Hematopoietic multipotent progenitor cell treated with erythropoietin and hydrocortisone succinate and interleukin-3 and kit ligand, for 8 days (in vitro differentiated cells): ENCODE data around the gene PCAT6.
"Not testable (repeated sequence)": the region's sequence is repeated elsewhere in the genome, so short reads cannot be mapped to it uniquely, and the experiment has no call there.

Source experiments
- DNase-seq: peaks from one replicate; pipeline ENCODE4 v3.0.0-alpha.2; 2015

PCAT6 gene

DNA sequence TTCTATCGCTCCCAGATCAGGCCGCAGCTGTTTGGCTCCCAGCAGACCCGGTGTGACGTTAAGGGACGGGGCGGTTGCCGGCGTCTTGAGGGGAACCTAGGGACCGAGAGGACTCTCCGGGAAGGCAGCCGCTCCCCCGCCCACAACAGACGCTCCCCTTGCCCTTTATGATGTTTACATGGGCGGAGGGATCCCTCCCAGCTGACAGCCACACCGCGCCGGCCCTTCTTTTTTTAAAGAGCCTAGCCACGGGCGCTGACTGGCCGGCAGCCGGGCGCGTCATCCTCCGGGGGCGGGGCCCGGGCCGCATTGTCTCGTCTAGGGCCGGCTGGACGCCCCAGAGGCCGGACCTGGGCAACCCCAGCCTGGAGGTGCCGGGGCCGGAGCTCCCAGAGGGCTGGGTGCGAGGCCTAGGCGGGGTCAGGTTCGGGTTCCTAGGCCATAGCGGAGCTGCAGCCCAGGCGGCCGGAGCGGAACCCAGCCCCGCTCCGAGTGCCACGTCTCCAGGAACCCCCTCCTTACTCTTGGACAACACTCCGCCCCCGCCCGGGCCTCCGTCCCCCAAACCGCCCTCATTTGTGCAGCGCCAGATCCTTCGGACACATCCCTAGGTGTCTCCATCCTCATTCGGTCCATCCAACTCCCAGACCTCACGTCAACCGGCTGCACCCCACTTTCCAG, at the start of gene PCAT6:
Gene PCAT6 (plus strand): TSS at position 340 of the 681 bp plus-strand sequence.
- DNase-seq, result peak; percentile 90

GRCh38 chr1:202762019-202762418, 48.7 kb upstream of the PCAT6 start:
- no peak for DNase-seq

DNA sequence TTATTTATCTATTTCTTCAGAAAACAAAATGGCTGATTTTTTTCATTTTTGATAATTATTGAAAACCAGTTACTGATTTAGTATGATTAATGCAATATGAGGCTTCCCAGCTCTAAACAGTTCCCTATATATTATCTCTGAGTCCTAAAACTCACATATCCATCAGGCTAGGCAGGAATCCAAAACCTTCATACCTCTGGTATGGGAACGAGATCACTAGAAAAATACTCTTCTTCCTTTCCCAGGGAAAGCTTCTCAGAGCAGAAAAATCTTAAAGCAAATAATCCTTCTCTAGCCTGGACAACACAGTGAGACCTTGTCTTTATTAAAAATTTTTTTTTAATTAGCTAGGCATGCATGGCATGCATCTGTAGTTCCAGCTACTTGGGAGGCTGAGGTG, 45.0 kb upstream of the PCAT6 start:
- no peak for DNase-seq

GRCh38 chr1:202770135-202770534, 40.6 kb upstream of the PCAT6 start:
- no peak for DNase-seq

DNA sequence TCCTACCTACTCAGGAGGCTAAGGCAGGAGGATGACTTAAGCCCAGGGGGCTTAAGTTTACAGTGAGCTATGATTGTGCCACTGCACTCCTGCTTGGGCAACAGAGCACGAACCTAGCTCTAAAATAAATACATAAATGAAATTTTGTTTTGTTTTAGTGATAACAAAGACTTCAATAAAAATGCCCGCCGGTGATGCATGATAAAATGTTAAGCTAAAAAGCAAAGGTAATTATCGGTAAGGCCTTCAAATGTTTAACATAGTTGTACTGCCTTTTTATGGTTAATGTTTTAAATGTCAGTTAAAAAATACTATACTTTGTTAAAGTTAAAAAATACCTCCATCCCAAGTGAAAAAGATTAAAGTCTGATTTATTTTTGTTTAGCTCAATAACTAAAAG, 29.6 kb upstream of the PCAT6 start:
- no peak for DNase-seq

GRCh38 chr1:202786804-202787203, 23.9 kb upstream of the PCAT6 start:
- no peak for DNase-seq

- no peak for DNase-seq
These were observed 22.0 kb upstream of the PCAT6 start for GRCh38 chr1:202788800-202789199.

- no peak for DNase-seq
These were observed 19.5 kb upstream of the PCAT6 start for GRCh38 chr1:202791077-202791747.

GRCh38 chr1:202794051-202794740, 16.6 kb upstream of the PCAT6 start:
- peak; percentile 62 for DNase-seq

- DNase-seq, result not testable (repeated sequence)
These were observed 15.8 kb upstream of the PCAT6 start for GRCh38 chr1:202794931-202795330.

DNA sequence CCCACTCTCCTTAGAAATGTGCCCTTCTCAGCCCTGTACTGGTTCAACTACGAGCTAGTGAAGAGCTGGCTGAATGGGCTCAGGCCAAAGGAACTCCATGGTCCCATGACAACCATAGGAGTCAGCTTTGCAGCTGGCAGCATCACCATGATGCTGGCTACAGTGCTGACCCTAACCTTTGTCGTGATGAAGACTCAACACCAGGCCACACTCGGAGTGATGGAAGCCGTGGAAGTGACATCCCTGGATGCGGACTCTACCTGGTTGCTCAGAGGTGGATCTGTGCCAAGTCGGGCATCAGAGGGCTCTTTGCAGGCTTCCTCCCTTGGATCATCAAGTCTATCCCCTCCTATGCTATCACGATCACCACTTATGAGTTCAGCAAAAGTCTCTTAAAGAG, 14.1 kb upstream of the PCAT6 start:
- DNase-seq, result no peak

- no peak for DNase-seq
These were observed 12.5 kb upstream of the PCAT6 start for GRCh38 chr1:202798260-202798659.

- DNase-seq, result no peak
These were observed 11.9 kb upstream of the PCAT6 start for GRCh38 chr1:202798792-202799331.

DNA sequence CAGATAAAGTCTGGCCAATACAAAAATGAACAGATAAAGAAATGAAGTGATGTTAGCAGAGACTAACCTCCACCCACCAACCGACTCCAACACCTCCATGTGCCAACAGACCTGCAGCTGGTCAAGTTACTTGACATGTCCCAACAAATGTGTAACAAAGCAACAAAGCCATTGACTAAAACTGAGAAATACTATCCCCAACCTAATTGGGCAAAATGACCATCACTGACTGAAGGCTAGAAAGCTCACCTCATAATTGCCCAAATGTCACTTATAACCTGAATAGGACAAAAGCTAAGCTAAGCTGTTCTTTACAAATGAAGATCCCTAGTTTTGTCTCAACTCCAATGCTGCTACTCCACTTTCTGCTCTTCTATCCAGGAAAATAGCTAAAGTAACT, 10.0 kb upstream of the PCAT6 start:
- no peak for DNase-seq

- no peak for DNase-seq
These were observed 9.6 kb upstream of the PCAT6 start for GRCh38 chr1:202801175-202801574.

DNA sequence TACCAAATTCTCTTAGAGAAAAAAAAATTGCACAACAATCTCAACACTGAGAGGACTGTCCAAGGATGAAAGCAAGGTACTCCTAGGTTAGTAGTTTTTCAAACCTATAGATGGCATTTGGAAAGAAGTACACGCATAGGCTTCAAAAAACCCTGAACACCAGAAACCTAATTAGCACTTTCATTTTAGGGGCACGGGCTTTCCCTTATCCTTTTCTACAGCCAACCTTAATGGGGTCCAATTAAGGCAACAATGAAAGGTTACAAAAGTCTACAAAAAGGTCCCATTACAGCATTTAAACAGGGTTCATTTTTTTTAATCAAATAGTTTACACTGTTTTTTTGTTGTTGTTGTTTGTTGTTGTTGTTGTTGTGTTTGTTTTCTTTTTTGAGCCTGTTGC, 8.7 kb upstream of the PCAT6 start:
- DNase-seq, result no peak

- peak; percentile 28 for DNase-seq
These were observed 7.5 kb upstream of the PCAT6 start for GRCh38 chr1:202802998-202803932.

GRCh38 chr1:202804126-202804525, 6.6 kb upstream of the PCAT6 start:
- peak; percentile 49 for DNase-seq

DNA sequence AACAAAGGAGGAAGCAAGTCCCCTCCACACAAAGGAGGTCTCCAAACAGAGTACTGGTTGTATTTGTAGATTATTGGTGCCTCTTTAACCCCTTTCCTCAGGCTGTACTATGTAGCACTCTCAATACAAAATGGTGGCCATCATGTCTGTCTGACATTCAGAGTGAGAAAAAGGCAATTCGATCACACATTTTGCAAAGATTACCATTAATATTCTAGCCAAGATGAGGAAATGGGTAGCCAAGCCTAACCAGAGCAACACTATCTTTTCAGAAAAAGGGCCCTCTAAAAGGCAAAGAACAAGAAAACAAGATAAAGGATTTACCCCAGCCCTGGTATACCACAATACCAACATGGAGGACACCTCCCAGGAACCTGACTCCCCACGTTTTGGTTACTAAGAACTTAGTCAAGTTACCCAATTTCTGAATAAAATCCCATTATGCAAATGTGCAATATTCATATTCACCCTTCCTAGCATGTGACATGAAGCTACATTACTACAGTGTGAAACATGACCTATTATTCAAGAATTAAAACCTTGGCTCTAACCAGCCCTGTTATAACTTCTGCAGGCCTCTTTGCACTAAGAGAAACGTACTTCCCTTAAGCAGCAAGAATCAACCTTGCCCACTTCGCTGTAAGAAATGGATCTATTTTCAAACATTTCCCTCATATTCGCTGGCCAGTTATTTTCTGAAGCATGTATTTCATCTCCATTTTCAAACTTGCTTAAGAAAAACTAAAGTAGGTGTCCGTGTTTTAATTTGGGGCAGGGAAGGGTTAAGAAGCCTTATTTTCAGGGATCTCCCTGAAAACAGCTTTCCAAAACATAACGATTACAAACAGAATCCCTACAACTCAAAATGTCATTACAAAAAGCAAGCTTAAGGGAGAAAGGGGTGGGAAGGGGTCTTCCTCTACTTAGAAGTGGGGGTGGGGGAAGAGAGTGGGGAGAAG, 4.6 kb upstream of the PCAT6 start:
- peak; percentile 71 for DNase-seq

DNA sequence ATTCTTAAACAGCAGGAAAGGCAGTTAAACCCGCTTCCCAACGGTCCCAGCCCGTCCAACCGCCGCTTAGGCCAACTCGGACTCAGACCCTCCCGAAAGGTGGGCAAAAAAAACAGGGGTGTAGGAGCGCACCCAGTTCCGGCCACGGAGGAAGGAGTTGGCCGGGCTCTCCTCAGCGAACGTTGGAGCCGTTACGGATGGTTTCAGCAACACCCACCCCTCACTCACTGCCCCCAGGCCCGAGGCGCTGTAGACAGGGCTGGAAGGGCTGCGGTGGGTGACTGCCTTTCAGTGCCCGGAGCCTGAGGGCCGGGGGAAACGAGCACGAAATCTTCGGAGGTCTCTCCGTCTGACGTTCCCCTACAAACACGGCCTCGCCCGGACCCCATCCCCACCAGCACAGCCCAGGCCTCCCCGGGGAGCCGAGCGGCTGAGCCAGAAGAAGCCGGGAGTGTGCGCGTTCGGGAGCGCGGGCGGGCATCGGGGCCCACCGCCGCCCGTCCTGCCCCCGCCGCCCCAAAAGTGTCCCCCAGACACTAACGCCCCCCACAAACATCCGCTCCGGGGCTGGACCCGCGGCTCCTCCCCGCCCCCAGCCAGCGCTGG, 3.8 kb upstream of the PCAT6 start:
- peak; percentile 65 for DNase-seq

- DNase-seq, result peak; percentile 52
These were observed 3.3 kb upstream of the PCAT6 start for GRCh38 chr1:202807451-202807925.
